Loucy (cell line): ENCODE measurements around the gene SLC10A7.

Experiments used
- H2AFZ ChIP-seq: fragments of 200-600 bp; sonication (generic); 2 replicates; pipeline ENCODE4 v1.6.0; 2016; ENCODE audit warnings: antibody characterized with exemption, mild to moderate bottlenecking, low read length, moderate library complexity
- H3F3A ChIP-seq: fragments of 200-600 bp; 2 replicates; pipeline ENCODE4 v1.6.0; 2016; ENCODE audit warnings: antibody characterized with exemption, low read depth, mild to moderate bottlenecking
- H3K27me3 ChIP-seq: fragments of 200-600 bp; sonication (generic); 2 replicates; pipeline ENCODE4 v1.6.1; 2014; ENCODE audit warnings: low read length, mild to moderate bottlenecking; ENCODE audit not compliant: insufficient read depth, poor library complexity, severe bottlenecking
- H3K36me3 ChIP-seq: fragments of 200-600 bp; sonication (generic); 2 replicates; pipeline ENCODE4 v1.6.1; 2016; ENCODE audit warnings: low read length; ENCODE audit not compliant: insufficient read depth
- H3K4me1 ChIP-seq: fragments of 200-600 bp; sonication (generic); 2 replicates; pipeline ENCODE4 v1.5.1; 2014; ENCODE audit warnings: low read length, mild to moderate bottlenecking; ENCODE audit not compliant: insufficient read depth, poor library complexity, severe bottlenecking
- H3K4me2 ChIP-seq: fragments of 200-600 bp; sonication (generic); 2 replicates; pipeline ENCODE4 v1.6.0; 2014; ENCODE audit warnings: antibody characterized with exemption, low read length, low read depth, mild to moderate bottlenecking; ENCODE audit not compliant: poor library complexity, severe bottlenecking
- H3K4me3 ChIP-seq: fragments of 200-600 bp; sonication (generic); 2 replicates; pipeline ENCODE4 v1.5.1; 2014; ENCODE audit warnings: low read length, mild to moderate bottlenecking, mixed read lengths; ENCODE audit not compliant: poor library complexity, severe bottlenecking
- H3K79me2 ChIP-seq: fragments of 200-600 bp; sonication (generic); 2 replicates; pipeline ENCODE4 v1.6.1; 2014; ENCODE audit warnings: low read length; ENCODE audit not compliant: insufficient read depth
- H3K9ac ChIP-seq: fragments of 200-600 bp; sonication (generic); 2 replicates; pipeline ENCODE4 v1.6.0; 2014; ENCODE audit warnings: mild to moderate bottlenecking, low read depth, low read length, moderate library complexity; ENCODE audit not compliant: poor library complexity, severe bottlenecking
- H3K9me2 ChIP-seq: fragments of 200-600 bp; sonication (generic); replicated peaks from 2 replicates; pipeline ENCODE4 v1.6.1; 2016; ENCODE audit warnings: low read depth, low read length, mixed read lengths
- H3K9me3 ChIP-seq: fragments of 200-600 bp; sonication (generic); 2 replicates; pipeline ENCODE4 v1.6.1; 2014; ENCODE audit warnings: mild to moderate bottlenecking, antibody characterized with exemption, low read length, low read depth; ENCODE audit not compliant: insufficient read depth
- H4K20me1 ChIP-seq: fragments of 200-600 bp; sonication (generic); 2 replicates; pipeline ENCODE4 v1.6.0; 2014; ENCODE audit warnings: antibody characterized with exemption, low read length, mild to moderate bottlenecking; ENCODE audit not compliant: insufficient read depth, poor library complexity, severe bottlenecking
- CTCF ChIP-seq: fragments of 200-600 bp; sonication (generic); conservative IDR thresholded peaks from 2 replicates; pipeline ENCODE4 v1.5.1; 2014; ENCODE audit warnings: mild to moderate bottlenecking, antibody characterized with exemption, low read length
- EZH2phosphoT487 ChIP-seq: fragments of 200-600 bp; IDR thresholded peaks from 2 replicates; pipeline ENCODE4 v1.6.1; 2018; ENCODE audit warnings: antibody characterized with exemption, mild to moderate bottlenecking, moderate library complexity, borderline replicate concordance

SLC10A7 gene

GRCh38 chr4:146510942-146511341 is 10.8 kb downstream of the SLC10A7 start:
- Histone ChIP-seq H3K36me3 (no peaks in the 10 kb centered on the region), H3K4me1 (peaks cover 6% of the 10 kb centered on the region), H3F3A (no peaks in the 10 kb centered on the region), H3K27me3 (no peaks in the 10 kb centered on the region), H3K4me2 (no peak overlapping the region), H3K79me2 (no peaks in the 10 kb centered on the region), H2AFZ (no peak overlapping the region), H3K9me3 (no peaks in the 10 kb centered on the region), H3K9ac (no peak overlapping the region), H3K4me3 (no peak overlapping the region), H3K9me2 (no peaks in the 10 kb centered on the region), H4K20me1 (no peaks in the 10 kb centered on the region)
- no peak for TF ChIP-seq EZH2phosphoT487
- peak; percentile 41 for TF ChIP-seq CTCF

GRCh38 chr4:146508229-146508939 is 13.4 kb downstream of the SLC10A7 start:
- H2AFZ ChIP-seq = no peak overlapping the region
- H4K20me1 ChIP-seq = no peaks in the 10 kb centered on the region
- no peak overlapping the region for H3K9ac ChIP-seq
- peaks cover 6% of the 10 kb centered on the region for H3K4me1 ChIP-seq
- H3F3A ChIP-seq = no peaks in the 10 kb centered on the region
- no peak overlapping the region for H3K4me3 ChIP-seq
- H3K9me3 ChIP-seq = no peaks in the 10 kb centered on the region
- no peaks in the 10 kb centered on the region for H3K9me2 ChIP-seq
- peaks cover 2% of the 10 kb centered on the region; the same call in 1 of the 2 replicates for H3K36me3 ChIP-seq
- H3K79me2 ChIP-seq = no peaks in the 10 kb centered on the region
- no peaks in the 10 kb centered on the region for H3K27me3 ChIP-seq
- H3K4me2 ChIP-seq = no peak overlapping the region
- TF ChIP-seq CTCF (no peak), EZH2phosphoT487 (no peak)

DNA sequence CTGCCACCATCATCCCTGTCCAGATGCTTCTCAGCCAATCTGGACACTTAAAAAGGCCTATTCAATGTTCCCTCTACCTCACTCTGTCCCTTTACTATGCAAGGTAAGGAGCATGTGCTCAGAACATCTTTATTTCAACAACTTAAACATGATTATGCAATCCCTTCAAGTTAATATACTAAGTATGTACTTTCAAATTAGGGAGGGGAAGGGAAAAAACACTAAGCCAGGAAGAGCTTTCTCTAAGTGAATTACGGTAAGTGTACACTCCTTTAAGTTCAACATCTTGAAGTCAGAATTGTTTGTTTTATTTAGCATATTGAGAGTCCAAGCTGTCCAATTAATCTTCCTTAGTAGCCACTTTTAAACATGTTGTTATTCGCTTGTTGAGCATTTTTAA is 14.1 kb downstream of the SLC10A7 start:
- Histone ChIP-seq H3K36me3 (peaks cover 9% of the 10 kb centered on the region; the same call in 1 of the 2 replicates), H4K20me1 (no peaks in the 10 kb centered on the region)
- TF ChIP-seq EZH2phosphoT487 (no peak), CTCF (no peak)

More for the DNA sequence above, 14.1 kb downstream of the SLC10A7 start:
- Histone ChIP-seq H3K27me3 (no peaks in the 10 kb centered on the region), H3K4me1 (peaks cover 6% of the 10 kb centered on the region), H3K79me2 (no peaks in the 10 kb centered on the region), H3F3A (no peaks in the 10 kb centered on the region), H3K9me3 (no peaks in the 10 kb centered on the region), H3K9me2 (no peaks in the 10 kb centered on the region), H3K4me3 (no peak overlapping the region), H2AFZ (no peak overlapping the region), H3K9ac (no peak overlapping the region), H3K4me2 (no peak overlapping the region)
